Measurements from ENCODE around the gene DUSP16.

- TF ChIP-seq CTCF (IDR thresholded peaks at IDR 0.05; ENCODE audit: insufficient read depth, low read length) (no peak), POLR2AphosphoS5 (IDR thresholded peaks at IDR 0.05; ENCODE audit: low read depth) (no peak), REST (IDR thresholded peaks at IDR 0.05; ENCODE audit: insufficient replicate concordance, low read depth) (no peak), GABPA (IDR thresholded peaks at IDR 0.05; ENCODE audit: low read depth) (no peak), SPI1 (IDR thresholded peaks at IDR 0.05; ENCODE audit: borderline replicate concordance, low read depth) (no peak)
Measured at GRCh38 chr12:12474931-12475795, 87.5 kb downstream of the DUSP16 start.
